Caki2 (cell line): ENCODE data around the gene LRRC17. TPM values are rescaled to one million over a fixed set of nuclear protein-coding genes. Genes with fewer than 3 reads are reported as not detected.
"Not testable (repeated sequence)": the region's sequence is repeated elsewhere in the genome, so short reads cannot be mapped to it uniquely, and the experiment has no call there.

Experiments used
- DNase-seq: peaks from one replicate; pipeline ENCODE4 v3.0.0-alpha.2; 2015; ENCODE audit warnings: low read depth
- in situ Hi-C: cut with HindIII; loops from 2 replicates; pipeline ENCODE4 v1.10.0; 2016; ENCODE audit warnings: low sequenced_read_pairs, low pct_unique_long_range_greater_than_20kb, mixed read lengths
- total RNA-seq: library from RNA; depleted of rRNA; stranded (reverse); fragments of >200 nt; shearing (Covaris generic); gene quantifications from 2 replicates; pipeline ENCODE4 v1.2.3, GENCODE V29; 2014; ENCODE audit warnings: low replicate concordance

The LRRC17 gene
- total RNA-seq, 1 experiment from 2014 or later: not detected

DNA sequence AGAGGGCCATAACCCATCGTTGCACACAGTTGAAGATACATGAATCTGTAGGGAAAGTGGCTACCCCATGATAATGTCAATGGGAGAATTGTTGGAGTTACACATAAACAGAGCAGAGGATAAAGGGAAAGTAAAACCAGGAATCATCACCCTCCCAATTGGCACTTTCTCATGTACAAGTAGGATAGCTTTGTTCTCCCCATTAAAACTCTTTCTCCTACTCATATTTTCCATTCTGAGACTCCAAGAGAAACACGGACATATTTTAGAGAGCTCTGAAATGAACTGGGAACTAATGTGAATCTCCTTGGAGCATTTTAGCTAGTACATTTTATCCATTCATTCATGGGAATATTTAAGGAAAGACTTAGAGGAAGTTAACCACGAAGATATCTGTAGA lies 17.2 kb upstream of the LRRC17 start:
- no peak for DNase-seq
- in situ Hi-C loops: no loop called here

DNA sequence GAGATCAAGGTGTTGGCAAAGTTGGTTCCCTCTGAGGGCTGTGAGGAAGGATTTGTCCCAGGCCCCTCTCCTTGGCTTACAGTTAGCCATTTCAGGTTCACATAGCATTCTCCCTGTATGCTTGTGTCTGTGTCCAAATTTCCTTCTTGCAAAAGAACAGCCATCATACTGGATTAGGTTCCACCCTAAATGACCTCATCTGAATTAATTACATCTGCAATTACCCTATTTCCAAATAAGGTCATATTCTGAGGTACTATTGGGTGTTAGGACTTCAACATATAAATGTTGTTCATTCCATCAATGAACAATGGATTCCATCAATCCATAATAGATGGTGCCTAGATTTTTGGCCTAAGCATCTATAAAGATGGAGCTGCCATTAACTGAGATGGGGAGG lies 16.2 kb upstream of the LRRC17 start:
- DNase-seq: no peak
- in situ Hi-C loops: no loop called here

DNA sequence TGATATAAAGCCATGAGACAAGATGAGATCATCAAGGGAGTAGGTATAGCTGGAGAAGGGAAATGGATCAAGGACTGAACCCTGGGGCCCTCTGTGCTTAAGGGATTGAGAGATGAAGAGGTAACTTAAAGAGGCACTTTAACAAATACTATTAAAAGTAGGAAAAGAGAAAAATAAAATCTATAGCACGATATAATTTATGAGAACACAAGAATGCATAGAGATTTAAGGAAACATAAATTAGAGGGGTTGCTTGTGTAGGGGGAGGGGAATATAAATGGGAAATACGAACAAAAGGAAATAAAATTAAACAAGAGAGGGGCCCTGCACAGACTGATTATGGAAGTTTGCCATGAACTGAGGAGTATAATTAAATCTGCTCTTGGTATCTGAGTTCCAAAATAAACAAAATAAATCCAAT lies 15.6 kb upstream of the LRRC17 start:
- DNase-seq: no peak
- in situ Hi-C loops: no loop called here

DNA sequence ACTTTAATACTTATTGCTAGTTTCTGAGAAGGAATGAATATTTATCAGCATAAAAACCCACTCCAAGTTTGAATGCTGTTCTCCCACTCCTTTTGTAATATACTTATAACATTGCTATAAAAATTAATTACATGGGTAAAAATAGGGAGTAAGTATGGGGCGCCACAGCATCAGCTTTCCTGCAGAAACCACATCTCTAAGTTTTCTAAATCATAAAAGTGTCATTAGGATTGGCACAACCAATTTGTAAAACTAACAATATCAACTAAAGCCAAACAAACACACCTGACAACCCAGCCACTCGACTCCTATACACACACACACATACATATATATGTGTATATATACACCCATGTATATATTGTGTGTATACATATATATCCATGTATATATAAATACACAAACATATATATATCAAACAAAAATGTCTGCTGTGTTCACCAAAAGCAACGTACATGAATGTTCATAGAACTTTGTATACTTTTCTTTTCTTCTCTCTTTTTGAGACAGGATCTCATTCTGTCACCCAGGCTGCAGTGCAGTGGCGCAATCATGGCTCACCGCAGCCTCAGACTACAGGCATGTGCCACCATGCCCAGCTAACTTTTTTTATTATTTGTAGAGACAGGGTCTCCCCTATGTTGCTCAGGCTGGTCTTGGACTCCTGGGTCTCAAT lies 14.8 kb upstream of the LRRC17 start:
- no peak for DNase-seq
- in situ Hi-C loops: no loop called here

DNA sequence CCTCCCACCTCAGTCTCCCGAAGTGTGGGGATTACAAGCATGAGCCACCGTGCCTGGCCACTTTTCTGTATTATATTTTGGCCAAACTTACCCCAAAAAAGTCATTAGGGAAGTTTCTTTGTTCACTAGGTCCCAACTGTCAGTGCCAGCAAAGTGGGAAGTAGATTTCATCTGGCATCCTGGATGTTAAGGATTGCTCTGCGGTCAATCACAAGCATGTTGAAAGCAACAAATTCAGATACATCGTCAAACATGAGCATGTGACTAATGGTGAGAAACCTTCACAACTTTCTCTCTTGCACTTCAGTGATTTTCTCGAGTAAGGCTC lies 14.3 kb upstream of the LRRC17 start:
- in situ Hi-C loops: no loop called here
- DNase-seq: no peak

DNA sequence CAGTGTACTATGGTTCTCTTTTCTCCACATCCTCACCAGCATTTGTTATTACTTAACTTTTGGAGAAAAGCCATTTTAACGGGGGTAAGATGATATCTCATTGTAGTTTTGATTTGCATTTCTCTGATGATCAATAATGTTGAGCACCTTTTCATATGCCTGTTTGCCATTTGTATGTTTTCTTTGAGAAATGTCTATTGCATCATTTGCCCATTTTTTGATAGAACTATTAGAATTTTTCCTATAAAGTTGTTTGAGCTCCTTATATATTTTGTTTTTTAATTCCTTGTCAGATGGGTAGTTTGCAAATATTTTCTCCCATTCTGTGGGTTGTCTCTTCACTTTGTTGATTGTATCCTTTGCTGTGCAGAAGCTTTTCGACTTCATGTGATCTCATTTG lies 10.7 kb upstream of the LRRC17 start:
- in situ Hi-C loops: not testable (repeated sequence)

DNA sequence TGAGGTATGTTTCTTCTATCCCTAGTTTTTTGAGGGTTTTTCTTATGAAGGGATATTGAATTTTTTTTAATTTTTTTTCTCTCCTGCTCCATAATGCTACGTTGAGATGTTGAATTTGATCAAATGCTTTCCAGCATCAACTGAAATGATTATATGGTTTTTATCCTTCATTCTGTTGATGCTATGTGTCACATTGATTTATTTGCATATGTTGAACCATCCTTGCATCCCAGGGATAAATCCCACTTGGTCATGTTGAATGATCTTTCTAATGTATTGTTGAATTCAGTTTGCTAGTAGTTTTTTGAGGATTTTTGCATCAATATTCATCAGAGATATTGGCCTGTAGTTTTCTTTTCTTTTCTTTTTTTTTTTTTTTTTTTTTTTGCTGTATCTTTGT lies 9.2 kb upstream of the LRRC17 start:
- in situ Hi-C loops, DNase-seq: not testable (repeated sequence)

More for the DNA sequence above, 10.7 kb upstream of the LRRC17 start:
- not testable (repeated sequence) for DNase-seq

DNA sequence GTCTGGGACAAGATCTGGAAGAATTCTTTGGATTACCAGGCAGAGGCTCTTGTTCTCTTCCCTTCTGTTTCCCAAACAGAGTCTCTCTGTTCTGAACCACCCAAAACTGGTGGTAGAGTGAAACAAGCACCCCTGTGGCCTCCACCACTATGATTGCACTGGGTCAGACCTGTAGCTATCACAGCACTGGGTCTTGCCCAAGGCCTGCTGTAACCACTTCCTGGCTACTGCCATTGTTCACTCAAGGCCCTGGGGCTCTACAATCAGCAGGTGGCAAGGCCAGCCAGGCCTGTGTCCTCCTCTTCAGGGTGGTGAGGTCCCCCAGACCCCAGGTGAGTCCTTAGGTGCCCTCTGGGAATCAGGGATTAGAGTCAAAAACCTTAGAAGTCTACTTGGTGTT lies 4.1 kb upstream of the LRRC17 start:
- no peak for DNase-seq
- in situ Hi-C loops: no loop called here

DNA sequence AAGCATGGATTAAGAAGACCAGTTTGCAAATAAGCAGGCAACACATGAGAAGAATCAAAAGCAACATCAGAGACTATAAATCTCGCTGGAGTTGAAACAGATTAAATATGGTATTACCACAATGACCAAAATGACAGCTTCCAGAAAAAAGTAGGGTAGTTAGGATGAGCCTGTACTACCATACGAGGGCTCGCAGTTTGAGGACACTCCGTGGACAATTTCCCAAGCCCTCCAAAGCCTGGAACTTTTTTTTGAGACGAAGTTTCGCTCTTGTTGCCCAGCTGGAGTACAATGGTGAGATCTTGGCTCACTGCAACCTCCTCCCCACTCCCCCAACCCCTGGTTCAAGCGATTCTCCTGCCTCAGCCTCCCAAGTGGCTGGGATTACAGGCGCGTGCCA lies 1.0 kb downstream of the LRRC17 start:
- in situ Hi-C loops: no loop called here
- DNase-seq: no peak

DNA sequence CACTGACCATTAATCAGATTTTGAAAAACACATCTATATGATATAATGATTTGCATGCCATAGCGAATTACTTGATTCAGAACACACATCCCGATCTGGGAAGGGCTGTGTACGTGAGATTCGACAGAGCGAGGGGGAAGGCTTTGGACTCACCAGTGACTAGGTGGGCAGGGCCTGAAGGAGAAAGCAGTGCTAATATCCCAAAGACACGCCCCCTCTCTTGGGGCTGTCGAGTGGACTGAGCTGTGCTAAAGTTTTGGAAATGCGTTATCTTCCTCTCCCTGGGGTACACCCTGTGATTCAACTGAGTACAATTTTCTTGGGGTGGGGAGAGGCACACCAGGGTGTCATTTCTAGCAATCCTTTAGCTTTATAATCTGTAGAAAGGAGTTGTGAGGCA lies 1.8 kb downstream of the LRRC17 start:
- in situ Hi-C loops: no loop called here
- DNase-seq: no peak

DNA sequence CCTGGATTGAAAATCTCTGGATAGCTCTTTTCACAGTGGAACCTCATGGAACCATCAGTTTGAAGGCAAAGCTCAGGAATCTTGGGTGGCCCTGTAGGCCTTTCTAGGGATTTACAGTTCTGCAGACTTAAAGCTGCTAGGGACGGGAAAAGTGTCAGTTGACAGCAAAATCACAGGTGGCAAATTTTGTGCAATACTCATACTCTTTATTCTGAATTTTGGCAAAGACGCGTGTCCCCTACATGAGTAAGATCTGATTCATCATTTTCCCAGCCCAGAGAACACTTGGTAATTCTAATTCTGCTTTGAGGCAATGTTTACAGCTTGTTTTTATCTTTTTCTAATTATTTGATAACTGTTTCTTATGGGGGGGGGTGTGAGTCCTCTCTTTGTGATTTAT lies 3.6 kb downstream of the LRRC17 start:
- DNase-seq: no peak
- in situ Hi-C loops: no loop called here

DNA sequence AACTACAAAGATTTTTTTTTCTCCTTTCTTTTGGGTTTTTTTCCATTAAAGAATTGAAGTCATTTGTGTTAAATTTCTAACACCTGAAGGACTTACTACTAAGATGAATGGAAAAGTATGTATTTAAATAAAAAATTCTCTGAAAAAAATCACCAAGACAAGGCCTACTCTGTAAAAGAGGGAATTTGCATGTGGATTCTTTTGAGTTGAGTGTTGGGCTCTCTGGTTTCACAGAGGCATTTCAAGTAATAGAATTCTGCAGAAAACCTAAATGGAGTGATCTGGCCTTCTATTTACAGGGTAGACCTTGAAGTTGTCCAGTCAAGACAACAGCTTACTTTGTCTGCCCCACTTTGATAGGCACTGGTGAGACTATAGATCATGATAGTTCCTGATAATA lies 4.1 kb downstream of the LRRC17 start:
- no peak for DNase-seq
- in situ Hi-C loops: no loop called here

DNA sequence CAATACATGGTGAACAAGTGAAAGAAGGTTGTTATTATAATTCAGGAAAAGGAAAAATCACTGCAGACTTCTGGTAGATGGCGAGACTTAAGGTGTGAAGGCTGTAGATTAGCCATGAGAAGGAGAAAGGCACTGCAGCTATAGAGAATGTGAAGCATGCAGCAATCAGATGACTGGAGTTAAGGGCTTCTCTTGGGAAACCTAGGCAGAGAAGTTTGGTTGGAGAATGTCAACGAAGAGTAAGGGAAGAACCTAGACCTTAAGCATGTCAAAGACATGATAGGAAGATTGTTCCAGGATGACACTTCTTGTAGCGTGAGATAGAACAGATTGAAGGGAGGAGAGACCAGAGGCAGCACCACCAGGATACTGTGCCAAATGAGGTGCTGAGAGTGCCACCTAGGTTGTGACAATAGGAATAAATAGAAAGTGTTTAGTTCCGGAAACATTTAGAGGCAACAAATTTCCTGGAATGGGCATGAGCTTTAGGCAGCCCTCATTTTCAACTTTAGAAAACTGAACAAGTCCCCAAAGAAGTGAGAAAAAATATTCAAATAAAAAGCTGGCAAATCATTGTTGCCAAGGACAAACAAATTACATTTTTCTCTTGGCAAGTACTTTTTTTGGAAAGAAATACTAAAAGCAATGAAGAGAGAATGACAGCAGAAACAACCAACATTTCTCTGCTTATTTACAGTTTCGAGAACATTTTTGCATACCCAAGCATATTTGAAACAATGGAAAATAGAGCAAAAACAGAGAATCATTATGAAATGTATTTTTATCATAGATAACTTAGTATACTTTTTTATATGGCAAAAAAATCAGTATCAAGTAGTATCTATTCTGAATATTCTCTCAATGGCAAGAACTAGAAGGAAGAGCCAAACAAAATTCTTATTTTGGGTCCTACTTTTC lies 4.9 kb downstream of the LRRC17 start:
- in situ Hi-C loops: no loop called here
- no peak for DNase-seq

DNA sequence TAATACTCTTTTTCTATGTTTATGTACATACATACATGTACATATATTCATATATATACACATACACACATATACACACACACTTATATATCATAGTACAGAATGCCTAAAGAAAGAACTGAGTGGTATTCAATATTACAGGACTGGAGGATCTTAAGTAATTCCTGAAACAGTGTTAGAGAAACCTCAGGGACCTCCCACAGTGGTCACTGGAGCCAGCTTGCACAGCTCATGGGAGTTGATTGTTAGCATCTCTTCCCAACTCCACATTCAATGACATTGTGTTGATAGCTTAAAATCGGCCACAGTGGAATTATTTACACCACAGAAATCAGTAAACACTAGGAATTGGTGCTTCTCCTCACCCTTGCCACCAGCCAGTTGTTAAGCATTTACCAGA lies 6.0 kb downstream of the LRRC17 start:
- no peak for DNase-seq

DNA sequence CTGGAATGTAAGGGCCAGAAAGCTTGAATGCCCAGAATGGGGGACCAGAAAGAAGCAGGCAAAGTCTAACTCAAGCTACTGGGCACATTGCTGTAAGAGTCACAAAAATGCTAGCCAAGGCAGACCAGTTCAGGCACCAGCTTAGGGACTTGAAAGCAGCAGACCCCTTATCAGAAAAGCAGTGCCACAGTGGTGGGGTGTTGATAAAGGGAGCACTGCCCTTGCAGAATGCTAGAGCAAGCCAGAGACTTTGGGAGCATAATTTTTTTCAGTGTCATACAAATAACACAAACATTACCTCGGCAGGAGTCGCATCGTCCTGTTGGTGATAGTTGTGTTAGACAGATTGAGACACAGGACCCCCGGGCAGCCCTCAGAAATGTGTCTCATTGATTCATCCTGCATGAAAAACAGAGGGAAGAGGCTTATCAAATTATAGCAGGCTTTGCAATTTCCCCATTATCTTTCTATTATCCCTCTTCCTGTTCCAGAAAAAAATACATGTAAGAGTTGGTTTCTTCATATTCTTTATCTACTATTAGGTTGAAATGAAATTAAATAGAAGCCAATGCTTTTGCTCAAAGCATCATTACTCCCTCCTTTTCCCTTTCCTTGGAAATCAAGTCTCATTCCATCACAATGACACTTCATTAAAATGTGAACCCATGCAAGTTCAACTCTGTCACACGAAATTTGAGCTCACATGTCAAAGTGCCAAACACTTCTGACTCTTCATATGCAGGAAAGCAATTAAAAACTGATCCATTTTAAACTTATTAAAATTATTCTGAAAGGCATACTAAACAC lies 13.4 kb downstream of the LRRC17 start:
- DNase-seq: peak; percentile 19
- in situ Hi-C loops: loop anchor here (10.0 kb wide), 1 partner anchor 69 kb away; no protein-coding TSS in a partner anchor

More for the DNA sequence above, 6.0 kb downstream of the LRRC17 start:
- in situ Hi-C loops: no loop called here

DNA sequence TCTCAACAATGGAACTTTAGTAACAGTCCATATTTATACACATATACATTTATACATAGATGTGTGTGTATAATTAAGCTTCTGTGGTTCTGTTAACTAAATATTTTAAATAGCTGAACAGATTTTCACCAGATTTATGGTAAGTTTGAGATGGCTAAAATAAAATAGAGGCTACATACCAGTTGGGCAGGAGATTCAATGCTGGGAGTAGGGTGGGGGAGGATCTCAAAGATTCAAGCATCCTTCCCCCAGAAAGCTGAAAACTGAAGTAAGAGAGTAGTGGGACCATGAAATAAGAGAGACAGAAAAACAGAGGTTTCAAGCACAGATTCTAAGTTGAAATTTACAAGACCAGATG lies 14.0 kb downstream of the LRRC17 start:
- no peak for DNase-seq
- in situ Hi-C loops: loop anchor here (10.0 kb wide), 1 partner anchor 68 kb away; no protein-coding TSS in a partner anchor

DNA sequence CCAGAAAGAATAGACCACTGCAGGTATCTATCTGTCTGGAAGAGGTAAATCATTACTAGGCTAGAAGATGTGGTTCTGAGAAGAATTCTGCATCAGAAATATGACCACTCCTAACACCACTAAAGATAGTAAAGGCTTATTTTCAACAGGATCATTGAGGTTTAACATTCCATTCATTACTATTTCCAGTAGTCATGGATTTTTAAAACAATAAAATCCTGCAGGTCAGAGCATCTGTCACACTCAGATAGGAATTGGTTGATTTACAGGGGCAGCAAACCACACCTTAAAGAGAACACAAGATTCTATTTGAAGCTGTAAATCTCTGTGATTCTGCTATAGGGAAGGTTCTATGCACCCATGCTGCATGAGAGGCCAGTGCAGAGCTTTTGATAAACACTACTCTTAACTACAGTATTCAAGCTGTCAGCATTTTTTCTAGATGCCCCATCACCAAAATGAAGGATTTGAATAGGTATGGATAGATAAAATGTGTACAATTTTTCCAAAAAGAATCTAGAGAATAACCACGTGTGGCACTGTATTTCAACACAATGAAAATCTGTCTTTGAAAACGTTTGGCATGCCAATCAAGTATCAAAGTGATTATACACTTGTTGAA lies 14.6 kb downstream of the LRRC17 start:
- in situ Hi-C loops: loop anchor here (10.0 kb wide), 1 partner anchor 67 kb away; no protein-coding TSS in a partner anchor
- DNase-seq: peak; percentile 90

DNA sequence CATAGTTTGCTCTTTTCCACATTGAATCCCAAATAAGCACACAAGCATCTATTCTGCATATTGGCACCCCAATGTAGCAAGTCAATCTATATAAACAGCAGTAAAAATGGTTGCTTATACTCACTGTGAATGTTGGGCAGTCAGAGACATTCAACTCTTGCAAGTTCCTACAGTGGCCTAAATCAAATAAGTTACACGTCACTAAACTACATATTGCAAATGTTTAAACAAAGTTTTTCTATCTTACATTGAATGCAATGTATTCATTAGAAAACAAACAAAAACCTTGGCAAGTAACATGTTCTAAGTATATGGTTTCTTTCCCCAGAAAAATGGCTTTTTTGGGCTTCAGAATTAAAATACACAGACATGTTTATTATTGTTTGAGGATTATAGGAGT lies 19.0 kb downstream of the LRRC17 start:
- in situ Hi-C loops: no loop called here
- DNase-seq: no peak
